ENCODE measurements around the gene LRIG3. TPM values are rescaled to one million over a fixed set of nuclear protein-coding genes. Genes with fewer than 3 reads are reported as not detected.

The LRIG3 gene
- total and polyA plus RNA-seq, 2 donors from 2014 or later, result 4.4 to 40.5 TPM

GRCh38 chr12:58897969-58898368 is 22.3 kb downstream of the LRIG3 start:
- FAIRE-seq, result no peak
- no peaks in the 10 kb centered on the region for H3K36me3 ChIP-seq (ENCODE audit: control insufficient read depth in 2 of 3, insufficient read depth in 3 of 3, low read length in 3 of 3)
- TF ChIP-seq, protein P1, sequence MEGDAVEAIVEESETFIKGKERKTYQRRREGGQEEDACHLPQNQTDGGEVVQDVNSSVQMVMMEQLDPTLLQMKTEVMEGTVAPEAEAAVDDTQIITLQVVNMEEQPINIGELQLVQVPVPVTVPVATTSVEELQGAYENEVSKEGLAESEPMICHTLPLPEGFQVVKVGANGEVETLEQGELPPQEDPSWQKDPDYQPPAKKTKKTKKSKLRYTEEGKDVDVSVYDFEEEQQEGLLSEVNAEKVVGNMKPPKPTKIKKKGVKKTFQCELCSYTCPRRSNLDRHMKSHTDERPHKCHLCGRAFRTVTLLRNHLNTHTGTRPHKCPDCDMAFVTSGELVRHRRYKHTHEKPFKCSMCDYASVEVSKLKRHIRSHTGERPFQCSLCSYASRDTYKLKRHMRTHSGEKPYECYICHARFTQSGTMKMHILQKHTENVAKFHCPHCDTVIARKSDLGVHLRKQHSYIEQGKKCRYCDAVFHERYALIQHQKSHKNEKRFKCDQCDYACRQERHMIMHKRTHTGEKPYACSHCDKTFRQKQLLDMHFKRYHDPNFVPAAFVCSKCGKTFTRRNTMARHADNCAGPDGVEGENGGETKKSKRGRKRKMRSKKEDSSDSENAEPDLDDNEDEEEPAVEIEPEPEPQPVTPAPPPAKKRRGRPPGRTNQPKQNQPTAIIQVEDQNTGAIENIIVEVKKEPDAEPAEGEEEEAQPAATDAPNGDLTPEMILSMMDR (IDR thresholded peaks at IDR 0.05; ENCODE audit: borderline replicate concordance, extremely low read depth, insufficient read depth), result no peak

GRCh38 chr12:58896278-58896677 is 24.0 kb downstream of the LRIG3 start:
- Histone ChIP-seq H3K27ac (ENCODE audit: low read depth in 2 of 2, low read length in 2 of 2) (no peak overlapping the region), H3K9ac (ENCODE audit: low read length in 3 of 3) (no peak overlapping the region), H3K27me3 (ENCODE audit: control insufficient read depth, insufficient read depth, low read length) (no peaks in the 10 kb centered on the region), H3K4me3 (ENCODE audit: low read length in 3 of 3) (no peak overlapping the region), H3K9me3 (ENCODE audit: control insufficient read depth in 2 of 3, insufficient read depth in 1 of 3, low read length in 3 of 3) (no peaks in the 10 kb centered on the region), H3K4me1 (ENCODE audit: control insufficient read depth in 2 of 3, insufficient read depth in 2 of 3, low read depth in 1 of 3, low read length in 3 of 3) (peaks cover 0 to 2% (median 0%) of the 10 kb centered on the region in 3 donors), H3K36me3 (ENCODE audit: control insufficient read depth in 2 of 3, insufficient read depth in 3 of 3, low read length in 3 of 3) (no peaks in the 10 kb centered on the region)
- FAIRE-seq, result no peak
- TF ChIP-seq, protein P1 (IDR thresholded peaks at IDR 0.05; ENCODE audit: borderline replicate concordance, extremely low read depth, insufficient read depth), result no peak
- no peak for DNase-seq
- intact Hi-C loops (cut with DNase I), result no loop called here

More at GRCh38 chr12:58897969-58898368, 22.3 kb downstream of the LRIG3 start:
- Histone ChIP-seq H3K4me1 (ENCODE audit: control insufficient read depth in 2 of 3, insufficient read depth in 2 of 3, low read depth in 1 of 3, low read length in 3 of 3) (peaks cover 0 to 2% (median 0%) of the 10 kb centered on the region in 3 donors), H3K4me3 (ENCODE audit: low read length in 3 of 3) (no peak overlapping the region), H3K27ac (ENCODE audit: low read depth in 2 of 2, low read length in 2 of 2) (no peak overlapping the region), H3K9me3 (ENCODE audit: control insufficient read depth in 2 of 3, insufficient read depth in 1 of 3, low read length in 3 of 3) (no peaks in the 10 kb centered on the region), H3K9ac (ENCODE audit: low read length in 3 of 3) (no peak overlapping the region), H3K27me3 (ENCODE audit: control insufficient read depth, insufficient read depth, low read length) (no peaks in the 10 kb centered on the region)
- intact Hi-C loops (cut with DNase I), result no loop called here
- no peak for DNase-seq

- H3K4me1 ChIP-seq (ENCODE audit: control insufficient read depth in 2 of 3, insufficient read depth in 2 of 3, low read depth in 1 of 3, low read length in 3 of 3), result peaks cover 0 to 2% (median 0%) of the 10 kb centered on the region in 3 donors
- intact Hi-C loops (cut with DNase I), result no loop called here
Measured at GRCh38 chr12:58895053-58895452, 25.3 kb downstream of the LRIG3 start.

More at GRCh38 chr12:58895053-58895452, 25.3 kb downstream of the LRIG3 start:
- FAIRE-seq (no peak), DNase-seq (no peak)
- Histone ChIP-seq H3K36me3 (ENCODE audit: control insufficient read depth in 2 of 3, insufficient read depth in 3 of 3, low read length in 3 of 3) (peaks cover 0 to under 1% (median 0%) of the 10 kb centered on the region in 3 donors), H3K9ac (ENCODE audit: low read length in 3 of 3) (no peak overlapping the region), H3K4me3 (ENCODE audit: low read length in 3 of 3) (no peak overlapping the region), H3K27me3 (ENCODE audit: control insufficient read depth, insufficient read depth, low read length) (no peaks in the 10 kb centered on the region), H3K27ac (ENCODE audit: low read depth in 2 of 2, low read length in 2 of 2) (no peak overlapping the region), H3K9me3 (ENCODE audit: control insufficient read depth in 2 of 3, insufficient read depth in 1 of 3, low read length in 3 of 3) (no peaks in the 10 kb centered on the region)
- TF ChIP-seq, protein P1 (IDR thresholded peaks at IDR 0.05; ENCODE audit: borderline replicate concordance, extremely low read depth, insufficient read depth), result no peak
